Psoas muscle (tissue), 8 donors: ENCODE measurements around the gene CENPQ. TPM values are rescaled to one million over a fixed set of nuclear protein-coding genes. Genes with fewer than 3 reads are reported as not detected.
A peak's percentile ranks its signal among the peaks of the same experiment; 100 is the strongest.

Source experiments
- ATAC-seq, 4 donors: fragments of 200-7000 bp; cut with Tn5 transposase; one replicate each; pipeline ENCODE4 v1.9.1; 2020; ENCODE audit warnings: moderate library complexity in 3 of 4, mild to moderate bottlenecking in 2 of 4
- DNase-seq, 2 donors: peaks; one replicate each; pipeline ENCODE4 v3.0.0-alpha.2; 2020
- H3K27ac ChIP-seq: fragments of 200-600 bp; one replicate; pipeline ENCODE4 v1.8.0; 2022
- H3K27me3 ChIP-seq, 3 donors: fragments of 200-600 bp in 1 of 3; one replicate each; pipeline versions ENCODE4 v1.6.1 to v1.8.0; 2013 to 2022; ENCODE audit warnings: low read length in 2 of 3, mild to moderate bottlenecking in 2 of 3, moderate library complexity in 1 of 3; ENCODE audit not compliant: insufficient read depth in 3 of 3
- H3K36me3 ChIP-seq, 2 donors: fragments of 200-600 bp in 1 of 2; one replicate each; pipeline versions ENCODE4 v1.6.1 to v1.8.0; 2013 to 2022; ENCODE audit warnings: low read depth in 1 of 2, mild to moderate bottlenecking in 1 of 2, moderate library complexity in 1 of 2; ENCODE audit not compliant: insufficient read depth in 1 of 2
- H3K4me1 ChIP-seq: fragments of 200-600 bp; one replicate; pipeline ENCODE4 v1.8.0; 2022
- H3K4me3 ChIP-seq: fragments of 200-600 bp; one replicate; pipeline ENCODE4 v1.8.0; 2022; ENCODE audit warnings: mild to moderate bottlenecking
- H3K9me3 ChIP-seq: fragments of 200-600 bp; one replicate; pipeline ENCODE4 v1.8.0; 2022
- WGBS, 3 donors: extraction: QIAGEN DNeasy Blood & Tissue Kit; methylation state at CpG; one replicate each; pipeline versions ENCODE4 v1.1.6 to v1.1.7; 2013; 5-methylcytosine and 5-hydroxymethylcytosine counted together
- intact Hi-C, 2 donors: fragments of 100-400 bp; cut with DNase I; formaldehyde crosslinking; loops; one replicate each; pipeline versions ENCODE4 v1.11.0 to v1.14.2; 2022
- polyA plus RNA-seq, 3 donors: library from polyadenylated mRNA; stranded (reverse); fragments of 200-250 nt; gene quantifications; one replicate each; pipeline ENCODE4 v1.2.3, GENCODE V29; 2013
- total RNA-seq, 4 donors: library from RNA; stranded (reverse); fragmentation: NEBNext Ultra II Directional in 2 of 4; extraction: Animal tissue kit (Norgen Biotek cat#: 25700) in 2 of 4; gene quantifications; one replicate each; pipeline versions ENCODE4 v1.2.1 to v1.2.4, GENCODE V29; 2021 to 2023
- TF ChIP-seq, protein P1 (sequence below): fragments of 200-600 bp; IDR thresholded peaks from one replicate; pipeline ENCODE4 v1.8.0; 2022; ENCODE audit warnings: antibody characterized with exemption
- donor health status: healthy with polysubstance abuse.
- donor health status: DM: no; HTN: no; CAD: no; lungs with moderate emphysema.
- donor health status: Bipolar disorder and iron deficiency.
- donor health status: healthy.
- donor health status: DM: yes; HTN: yes; CAD: no.
- donor health status: DM: no; HTN: no; CAD: no.
- donor health status: DM: no; HTN: no; CAD: no.
- donor health status: DM: yes; HTN: yes; CAD: no.

Gene CENPQ
- total and polyA plus RNA-seq, 7 donors = 1.9 to 5.5 (median 3.5) TPM

DNA sequence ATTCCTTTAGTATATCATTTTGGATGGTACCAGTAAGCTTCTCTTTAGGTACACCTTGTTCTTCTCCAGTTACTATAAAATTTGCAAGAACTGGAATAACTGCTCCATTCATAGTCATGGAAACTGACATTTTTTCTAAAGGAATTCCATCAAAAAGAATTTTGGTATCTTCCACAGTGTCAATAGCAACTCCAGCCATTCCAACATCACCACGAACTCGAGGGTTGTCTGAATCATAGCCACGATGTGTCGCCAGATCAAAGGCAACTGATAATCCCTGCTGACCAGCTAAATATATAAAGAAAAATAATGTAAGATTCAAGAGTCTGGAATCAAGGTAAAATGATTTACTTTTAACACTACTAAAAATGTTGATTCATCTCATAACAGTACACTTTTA is 5.4 kb upstream of the CENPQ start:
- intact Hi-C loops = no loop called here
- H3K36me3 ChIP-seq = peaks cover 0 to 64% of the 10 kb centered on the region in 2 donors
- H3K9me3 ChIP-seq = no peaks in the 10 kb centered on the region
- no peak overlapping the region for H3K27ac ChIP-seq
- no peaks in the 10 kb centered on the region for H3K27me3 ChIP-seq
- TF ChIP-seq, protein P1, sequence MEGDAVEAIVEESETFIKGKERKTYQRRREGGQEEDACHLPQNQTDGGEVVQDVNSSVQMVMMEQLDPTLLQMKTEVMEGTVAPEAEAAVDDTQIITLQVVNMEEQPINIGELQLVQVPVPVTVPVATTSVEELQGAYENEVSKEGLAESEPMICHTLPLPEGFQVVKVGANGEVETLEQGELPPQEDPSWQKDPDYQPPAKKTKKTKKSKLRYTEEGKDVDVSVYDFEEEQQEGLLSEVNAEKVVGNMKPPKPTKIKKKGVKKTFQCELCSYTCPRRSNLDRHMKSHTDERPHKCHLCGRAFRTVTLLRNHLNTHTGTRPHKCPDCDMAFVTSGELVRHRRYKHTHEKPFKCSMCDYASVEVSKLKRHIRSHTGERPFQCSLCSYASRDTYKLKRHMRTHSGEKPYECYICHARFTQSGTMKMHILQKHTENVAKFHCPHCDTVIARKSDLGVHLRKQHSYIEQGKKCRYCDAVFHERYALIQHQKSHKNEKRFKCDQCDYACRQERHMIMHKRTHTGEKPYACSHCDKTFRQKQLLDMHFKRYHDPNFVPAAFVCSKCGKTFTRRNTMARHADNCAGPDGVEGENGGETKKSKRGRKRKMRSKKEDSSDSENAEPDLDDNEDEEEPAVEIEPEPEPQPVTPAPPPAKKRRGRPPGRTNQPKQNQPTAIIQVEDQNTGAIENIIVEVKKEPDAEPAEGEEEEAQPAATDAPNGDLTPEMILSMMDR = no peak
- no peak overlapping the region for H3K4me3 ChIP-seq
- WGBS, 3 donors = 79 to 80% (median 79%) methylated on average over 4 of the region's 4 CpGs
- H3K4me1 ChIP-seq = peaks cover 21% of the 10 kb centered on the region
- no peak for ATAC-seq
- DNase-seq = no peak

DNA sequence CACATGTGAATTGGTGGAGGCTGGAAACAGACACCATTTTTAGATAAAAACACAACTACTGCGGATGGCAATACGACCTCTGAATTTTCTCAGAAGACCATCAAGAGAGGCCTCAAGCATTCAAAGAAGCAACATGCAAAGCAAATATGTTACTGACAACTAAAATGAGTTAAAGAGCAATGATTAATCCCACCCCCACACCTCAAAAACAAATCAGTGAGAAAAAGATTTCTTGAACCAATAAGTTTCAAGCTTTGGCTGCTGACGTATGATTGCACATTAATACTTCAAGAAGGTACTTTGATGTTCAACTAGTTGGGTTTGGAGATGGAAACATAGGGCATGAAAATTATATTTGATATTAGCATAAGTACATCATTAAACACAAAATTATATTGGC is 1.1 kb upstream of the CENPQ start:
- Histone ChIP-seq H3K4me3 (peak overlapping the region; percentile 94), H3K27ac (peak overlapping the region; percentile 94), H3K36me3 (peaks cover 0 to 23% of the 10 kb centered on the region in 2 donors), H3K9me3 (no peaks in the 10 kb centered on the region), H3K27me3 (no peaks in the 10 kb centered on the region), H3K4me1 (peaks cover 30% of the 10 kb centered on the region)
- ATAC-seq (no peak), DNase-seq (no peak)
- intact Hi-C loops = no loop called here
- TF ChIP-seq, protein P1 = no peak
- 29 to 44% (median 38%) methylated on average over 3 of the region's 3 CpGs for WGBS, 3 donors

DNA sequence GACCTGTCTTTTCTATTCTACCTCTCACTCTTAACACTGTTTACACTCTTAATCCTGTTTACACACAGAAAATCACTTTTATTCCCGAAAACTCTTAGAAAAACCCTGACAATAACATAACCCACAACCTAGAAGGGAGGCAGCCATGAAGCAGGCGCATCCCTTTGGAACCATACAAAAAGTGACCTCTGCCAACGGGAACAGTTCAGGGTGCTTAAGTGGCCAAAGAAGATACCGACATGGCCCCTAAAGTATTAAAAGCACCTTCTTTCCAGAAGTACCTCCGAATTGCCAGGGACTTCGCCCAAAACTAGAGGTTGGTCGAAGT is 607 bp upstream of the CENPQ start:
- 1% methylated on average over 7 of the region's 7 CpGs for WGBS, 3 donors
- H3K27ac ChIP-seq = peak overlapping the region; percentile 94

DNA sequence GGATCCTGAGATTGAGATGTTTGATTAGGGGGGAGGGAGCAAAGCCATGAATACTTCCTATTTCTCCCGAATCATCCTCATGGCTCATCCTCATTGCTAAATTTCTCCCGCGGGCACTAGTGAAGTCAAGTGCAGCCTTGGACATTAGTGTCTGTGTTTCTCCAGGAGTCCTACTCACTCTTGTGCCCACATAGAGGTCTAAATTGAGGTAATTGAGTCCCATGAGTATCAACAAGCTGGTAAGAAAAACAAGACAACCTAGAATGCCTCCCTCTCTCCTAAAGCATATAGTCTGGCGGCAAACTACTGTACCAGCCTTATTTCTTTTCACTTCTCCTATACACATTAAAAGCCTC is 420 bp downstream of the CENPQ start:
- WGBS, 3 donors = 0% methylated on average over 4 of the region's 4 CpGs
- intact Hi-C loops = no loop called here
- H3K27me3 ChIP-seq = no peaks in the 10 kb centered on the region
- DNase-seq = no peak
- peak in 1 of 4 donors; percentile 16 for ATAC-seq
- TF ChIP-seq, protein P1 = no peak
- H3K4me1 ChIP-seq = peaks cover 30% of the 10 kb centered on the region
- H3K9me3 ChIP-seq = no peaks in the 10 kb centered on the region
- H3K27ac ChIP-seq = peak overlapping the region; percentile 94
- H3K36me3 ChIP-seq = peaks cover 0 to 8% of the 10 kb centered on the region in 2 donors
- H3K4me3 ChIP-seq = peak overlapping the region; percentile 94

More for the DNA sequence above, 607 bp upstream of the CENPQ start:
- intact Hi-C loops = no loop called here
- Histone ChIP-seq H3K4me3 (peak overlapping the region; percentile 94), H3K4me1 (peaks cover 30% of the 10 kb centered on the region), H3K27me3 (no peaks in the 10 kb centered on the region), H3K36me3 (peaks cover 0 to 18% of the 10 kb centered on the region in 2 donors), H3K9me3 (no peaks in the 10 kb centered on the region)
- ATAC-seq (peak in 2 of 4 donors; percentile 25 to 61), DNase-seq (no peak)
- TF ChIP-seq, protein P1 = no peak

DNA sequence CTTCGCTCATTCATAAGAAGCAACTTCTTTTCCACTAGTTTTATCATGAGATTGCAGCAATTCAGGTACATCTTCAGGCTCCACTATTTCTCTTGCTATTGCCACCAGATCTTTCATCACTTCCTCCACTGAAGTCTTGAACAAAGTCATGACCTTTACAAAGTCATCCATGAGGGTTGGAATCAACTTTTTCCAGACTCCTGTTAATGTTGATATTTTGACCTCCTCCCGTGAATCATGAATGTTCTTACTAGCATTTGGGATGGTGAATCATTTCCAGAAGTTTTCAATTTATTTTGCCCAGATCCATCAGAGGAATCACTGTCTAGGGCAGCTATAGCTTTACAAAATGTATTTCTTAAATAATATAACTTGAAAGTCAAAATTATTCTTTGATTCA is 1.5 kb downstream of the CENPQ start:
- intact Hi-C loops = no loop called here
- ATAC-seq (no peak), DNase-seq (no peak)
- H3K27ac ChIP-seq = no peak overlapping the region
- TF ChIP-seq, protein P1 = no peak
- WGBS, 3 donors = 94 to 99% (median 96%) methylated on average over 2 of the region's 2 CpGs
- H3K4me3 ChIP-seq = no peak overlapping the region
- peaks cover 30% of the 10 kb centered on the region for H3K4me1 ChIP-seq
- H3K36me3 ChIP-seq = no peaks in the 10 kb centered on the region
- H3K9me3 ChIP-seq = no peaks in the 10 kb centered on the region
- H3K27me3 ChIP-seq = no peaks in the 10 kb centered on the region
